Keratinocyte (primary cell): ENCODE results near the gene B3GNT5. TPM values are rescaled to one million over a fixed set of nuclear protein-coding genes. Genes with fewer than 3 reads are reported as not detected.

Source experiments
- DNase-seq: peaks from one replicate; pipeline ENCODE4 v3.0.0-alpha.2; 2011; ENCODE audit warnings: low read depth, missing footprints, low spot score
- FAIRE-seq: peaks from 2 replicates; lab custom pipeline; 2011; peaks lifted over from hg19 to GRCh38; lab: Jason Lieb, UNC
- H2AFZ ChIP-seq: 2 replicates; pipeline ENCODE4 v1.6.0; 2012; ENCODE audit warnings: low read length, control low read depth, inconsistent platforms; ENCODE audit not compliant: control insufficient read depth
- H3K27ac ChIP-seq: 2 replicates; pipeline ENCODE4 v1.5.1; 2011; ENCODE audit warnings: low read length; ENCODE audit not compliant: control insufficient read depth, insufficient read depth
- H3K27me3 ChIP-seq: 3 replicates; pipeline ENCODE4 v1.6.0; 2011; ENCODE audit warnings: low read length; ENCODE audit not compliant: control insufficient read depth, insufficient read depth; ENCODE audit errors: extremely low read depth
- H3K36me3 ChIP-seq, 2 experiments: 2 replicates in 1 of 2; 3 replicates in 1 of 2; pipeline ENCODE4 v1.5.1; 2011; ENCODE audit warnings: low read length in 2 of 2, mild to moderate bottlenecking in 1 of 2; ENCODE audit not compliant: control insufficient read depth in 2 of 2, insufficient read depth in 2 of 2; ENCODE audit errors: extremely low read depth in 1 of 2
- H3K4me1 ChIP-seq: 3 replicates; pipeline ENCODE4 v1.5.1; 2011; ENCODE audit warnings: low read length; ENCODE audit not compliant: control insufficient read depth, insufficient read depth; ENCODE audit errors: extremely low read depth
- H3K4me2 ChIP-seq: 3 replicates; pipeline ENCODE4 v1.6.0; 2011; ENCODE audit warnings: low read depth, low read length; ENCODE audit not compliant: control insufficient read depth, insufficient read depth; ENCODE audit errors: extremely low read depth
- H3K4me3 ChIP-seq, 3 experiments: fragments of 200-600 bp in 1 of 3; sonication (generic) in 1 of 3; 2 replicates in 2 of 3; 3 replicates in 1 of 3; pipeline ENCODE4 v1.5.1; 2011 to 2016; ENCODE audit warnings: low read length in 3 of 3, mild to moderate bottlenecking in 3 of 3, control low read depth in 2 of 3, inconsistent platforms in 1 of 3, low read depth in 1 of 3, mixed read lengths in 1 of 3, mixed run types in 1 of 3, moderate library complexity in 1 of 3; ENCODE audit not compliant: control insufficient read depth in 2 of 3, insufficient read depth in 2 of 3; ENCODE audit errors: extremely low read depth in 1 of 3
- H3K79me2 ChIP-seq: 2 replicates; pipeline ENCODE4 v1.6.0; 2012; ENCODE audit warnings: low read length; ENCODE audit not compliant: control insufficient read depth, insufficient read depth
- H3K9ac ChIP-seq: 3 replicates; pipeline ENCODE4 v1.6.0; 2011; ENCODE audit warnings: low read length; ENCODE audit not compliant: control insufficient read depth, insufficient read depth; ENCODE audit errors: extremely low read depth
- H3K9me1 ChIP-seq: 3 replicates; pipeline ENCODE4 v1.6.0; 2011; ENCODE audit warnings: low read length; ENCODE audit not compliant: control insufficient read depth, insufficient read depth; ENCODE audit errors: extremely low read depth
- H3K9me3 ChIP-seq: 2 replicates; pipeline ENCODE4 v1.5.1; 2012; ENCODE audit warnings: low read depth, low read length; ENCODE audit not compliant: control insufficient read depth
- H4K20me1 ChIP-seq: 3 replicates; pipeline ENCODE4 v1.6.0; 2011; ENCODE audit warnings: low read length; ENCODE audit not compliant: control insufficient read depth, insufficient read depth; ENCODE audit errors: extremely low read depth
- EZH2 ChIP-seq: IDR thresholded peaks from one replicate; pipeline ENCODE4 v1.6.1; 2012; ENCODE audit warnings: inconsistent platforms, mild to moderate bottlenecking, low read length, moderate library complexity
- dilution Hi-C: fragments of 300-500 bp; cut with MboI; formaldehyde crosslinking; loops from one replicate; pipeline ENCODE4 v1.7.0; 2020; ENCODE audit warnings: low sequenced_read_pairs; ENCODE audit not compliant: extremely low pct_ligation_motif_present
- polyA plus RNA-seq, 5 experiments: library from polyadenylated mRNA; depleted of rRNA in 3 of 5; stranded (reverse) in 3 of 5; stranded (forward) in 1 of 5; unstranded in 1 of 5; fragments of >200 nt; gene quantifications; 1 replicate in 1 of 5; 2 replicates in 3 of 5; 3 replicates in 1 of 5; pipeline versions ENCODE4 v1.2.1 to v1.2.3, GENCODE V29; 2011 to 2012; ENCODE audit warnings: missing spikeins in 2 of 5, low read depth in 1 of 5, low replicate concordance in 1 of 5
- small RNA-seq, 3 experiments: library from RNA; depleted of rRNA; stranded (forward); fragments of <200 nt; gene quantifications; one replicate each; pipeline ENCODE3, GENCODE V24; 2012; ENCODE audit warnings: low read depth in 3 of 3, low replicate concordance in 1 of 3; ENCODE audit not compliant: insufficient read length in 3 of 3
- TF ChIP-seq, protein P1 (sequence below), 3 experiments: IDR thresholded peaks in 1 of 3; conservative IDR thresholded peaks in 1 of 3; optimal IDR thresholded peaks in 1 of 3; 2 replicates in 2 of 3; 3 replicates in 1 of 3; pipeline versions ENCODE3 to v1.5.1; 2011; ENCODE audit warnings: low read length in 3 of 3, mild to moderate bottlenecking in 3 of 3, moderate library complexity in 2 of 3, control low read depth in 1 of 3, inconsistent platforms in 1 of 3; ENCODE audit not compliant: insufficient read depth in 2 of 3; ENCODE audit errors: extremely low read depth in 1 of 3

The B3GNT5 gene
- polyA plus RNA-seq, 1 donor (not counting 4 experiments of a cell fraction or from before 2014, with no cell fraction given) = 66.6 TPM

DNA sequence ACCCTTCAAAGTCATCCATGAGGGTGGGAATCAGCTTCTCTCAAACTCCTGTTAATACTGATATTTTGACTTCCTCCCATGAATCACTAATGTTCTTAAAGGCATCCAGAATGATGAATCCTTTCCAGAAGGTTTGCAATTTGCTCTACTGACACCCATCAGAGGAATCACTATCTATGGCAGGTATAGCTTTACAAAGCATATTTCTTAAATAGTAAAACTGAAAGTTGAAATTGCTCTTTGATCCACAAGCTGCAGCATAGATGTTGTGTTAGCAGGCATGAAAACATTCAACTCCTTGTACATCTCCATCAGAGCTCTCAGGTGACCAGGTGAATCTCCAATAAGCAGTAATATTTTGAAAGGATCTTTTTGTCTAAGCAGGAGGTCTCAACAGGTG lies 66.3 kb downstream of the B3GNT5 start:
- no peak overlapping the region for H3K27ac ChIP-seq
- peaks cover 30% of the 10 kb centered on the region for H3K4me1 ChIP-seq
- H3K79me2 ChIP-seq = no peaks in the 10 kb centered on the region
- no peaks in the 10 kb centered on the region for H3K9me3 ChIP-seq
- H3K4me2 ChIP-seq = no peak overlapping the region
- H2AFZ ChIP-seq = no peak overlapping the region
- FAIRE-seq (no peak), DNase-seq (no peak)
- H4K20me1 ChIP-seq = no peaks in the 10 kb centered on the region
- H3K27me3 ChIP-seq = no peaks in the 10 kb centered on the region
- H3K36me3 ChIP-seq = no peaks in the 10 kb centered on the region
- no peak overlapping the region for H3K4me3 ChIP-seq
- H3K9ac ChIP-seq = no peak overlapping the region
- dilution Hi-C loops = no loop called here
- no peaks in the 10 kb centered on the region for H3K9me1 ChIP-seq
- TF ChIP-seq, protein P1, sequence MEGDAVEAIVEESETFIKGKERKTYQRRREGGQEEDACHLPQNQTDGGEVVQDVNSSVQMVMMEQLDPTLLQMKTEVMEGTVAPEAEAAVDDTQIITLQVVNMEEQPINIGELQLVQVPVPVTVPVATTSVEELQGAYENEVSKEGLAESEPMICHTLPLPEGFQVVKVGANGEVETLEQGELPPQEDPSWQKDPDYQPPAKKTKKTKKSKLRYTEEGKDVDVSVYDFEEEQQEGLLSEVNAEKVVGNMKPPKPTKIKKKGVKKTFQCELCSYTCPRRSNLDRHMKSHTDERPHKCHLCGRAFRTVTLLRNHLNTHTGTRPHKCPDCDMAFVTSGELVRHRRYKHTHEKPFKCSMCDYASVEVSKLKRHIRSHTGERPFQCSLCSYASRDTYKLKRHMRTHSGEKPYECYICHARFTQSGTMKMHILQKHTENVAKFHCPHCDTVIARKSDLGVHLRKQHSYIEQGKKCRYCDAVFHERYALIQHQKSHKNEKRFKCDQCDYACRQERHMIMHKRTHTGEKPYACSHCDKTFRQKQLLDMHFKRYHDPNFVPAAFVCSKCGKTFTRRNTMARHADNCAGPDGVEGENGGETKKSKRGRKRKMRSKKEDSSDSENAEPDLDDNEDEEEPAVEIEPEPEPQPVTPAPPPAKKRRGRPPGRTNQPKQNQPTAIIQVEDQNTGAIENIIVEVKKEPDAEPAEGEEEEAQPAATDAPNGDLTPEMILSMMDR (optimal IDR thresholded peaks at IDR 0.05 in 1 of 3, IDR thresholded peaks at IDR 0.05 in 1 of 3, conservative IDR thresholded peaks at IDR 0.05 in 1 of 3; ENCODE audit: extremely low read depth in 1 of 3, insufficient read depth in 2 of 3, low read length in 3 of 3) = no peak
- no peak for TF ChIP-seq EZH2

Small RNAs within 50 kb of the gene (small RNA-seq; reads per million reads assigned to genes)
- gene RNA5SP151 = 0 to 0.33 (median 0) reads per million in 3 experiments

Other genes starting within 250 kb of the B3GNT5 start
- 10.1 to 11.7 TPM (median 10.6 TPM) in 3 replicates for gene MCCC1, start 153.8 kb upstream of the B3GNT5 start, polyA plus RNA-seq
- gene LAMP3, start 90.5 kb upstream of the B3GNT5 start, polyA plus RNA-seq = 1.1 to 3.2 TPM (median 2.1 TPM) in 3 replicates
- 0.04 to 0.26 TPM (median 0.05 TPM) in 3 replicates for gene MCF2L2, start 175.4 kb downstream of the B3GNT5 start, polyA plus RNA-seq